ENCODE results near the gene AACS. TPM values are rescaled to one million over a fixed set of nuclear protein-coding genes. Genes with fewer than 3 reads are reported as not detected.
"Not testable (repeated sequence)": the region's sequence is repeated elsewhere in the genome, so short reads cannot be mapped to it uniquely, and the experiment has no call there.

AACS gene
- polyA plus RNA-seq, 12 donors, result 17.2 to 45.2 (median 32.3) TPM; not detected in 1

DNA sequence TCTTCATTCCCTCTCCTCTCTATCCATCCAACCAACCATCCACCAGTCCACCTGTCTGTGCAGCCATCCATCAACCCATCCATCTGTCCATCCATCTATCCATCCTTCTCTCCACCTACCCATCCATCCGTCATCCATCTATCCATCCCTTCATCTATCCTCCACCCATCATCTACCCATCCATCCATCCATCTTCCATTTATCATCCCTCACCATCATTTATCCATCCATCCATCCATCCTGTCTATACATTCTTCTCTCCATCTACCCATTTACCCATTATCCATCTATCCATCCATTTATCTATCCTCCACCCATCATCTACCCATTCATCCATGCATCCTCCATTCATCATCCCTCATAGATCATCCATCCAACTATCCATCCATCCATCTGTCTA is 24.4 kb downstream of the AACS start:
- no peak for DNase-seq

DNA sequence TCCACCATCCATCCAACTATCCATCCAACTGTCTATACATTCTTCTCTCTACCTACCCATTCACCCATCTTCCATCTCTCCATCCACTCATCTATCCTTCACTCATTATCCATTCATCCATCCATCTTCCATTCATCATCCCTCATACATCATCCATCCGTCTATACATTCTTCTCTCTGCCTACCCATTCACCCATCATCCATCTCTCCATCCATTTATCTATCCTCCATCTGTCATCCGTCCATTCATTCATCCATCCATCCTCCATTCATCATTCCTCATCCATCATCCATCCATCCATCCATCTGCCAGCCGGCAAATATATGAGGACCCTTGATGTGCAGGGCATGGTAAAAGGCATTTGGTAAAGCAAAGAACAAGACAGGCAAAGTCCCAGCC is 25.2 kb downstream of the AACS start:
- no peak for DNase-seq

DNA sequence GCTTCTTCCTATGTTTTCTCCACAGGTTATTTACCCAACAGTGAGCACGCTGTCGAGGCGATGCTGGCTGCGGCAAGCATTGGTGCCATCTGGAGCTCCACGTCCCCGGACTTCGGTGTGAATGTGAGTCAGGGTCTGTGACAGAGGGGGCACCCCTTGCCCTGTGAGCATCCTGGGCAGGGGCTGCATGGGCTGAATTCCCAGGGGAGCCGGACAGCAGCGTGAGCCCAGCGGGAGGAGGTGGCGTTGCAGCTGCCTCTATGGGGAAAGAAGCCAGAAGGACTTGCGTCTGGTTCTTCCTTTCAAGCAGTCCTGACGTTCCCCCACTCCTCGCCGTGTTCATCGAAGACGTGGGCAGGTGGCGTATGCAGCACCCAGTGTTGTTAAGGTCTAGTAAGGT is 26.2 kb downstream of the AACS start:
- DNase-seq, result no peak

DNA sequence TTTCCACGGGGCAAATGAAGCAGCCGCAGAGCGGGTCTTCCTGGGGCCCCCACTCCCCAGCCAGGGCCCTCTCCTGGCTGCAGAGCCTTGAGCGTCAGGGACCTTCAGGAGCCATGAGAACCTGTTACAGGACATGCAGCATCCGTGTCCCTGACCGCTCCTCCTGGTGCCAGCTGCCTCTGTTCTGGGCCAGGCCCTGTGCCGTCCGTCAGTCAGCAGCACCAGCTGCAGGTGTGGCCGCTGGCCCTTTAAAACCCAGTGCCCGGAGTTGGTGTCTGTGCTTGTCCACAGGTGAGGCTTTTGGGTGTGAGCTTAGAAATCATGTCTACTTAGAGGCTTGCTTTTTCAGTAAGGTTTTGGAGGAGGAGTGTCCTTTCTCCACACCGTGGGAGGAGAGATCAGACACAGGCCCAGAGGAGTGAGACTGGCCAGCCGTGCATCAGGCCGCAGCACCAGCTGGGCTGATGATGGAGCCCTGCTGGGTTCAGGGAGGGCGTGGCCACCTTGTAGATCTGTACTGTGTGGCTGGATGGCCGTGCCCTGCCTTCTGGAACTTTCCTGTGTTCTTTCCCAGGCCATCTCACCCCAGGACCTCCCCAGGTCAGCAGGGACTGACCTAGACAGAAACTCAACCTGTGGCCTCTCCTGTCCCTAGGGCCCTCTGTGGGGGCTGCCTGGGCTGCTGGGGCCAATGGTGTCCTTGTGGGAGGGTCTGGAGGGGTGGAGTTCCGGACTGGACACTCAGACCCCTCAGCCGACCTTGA is 27.1 kb downstream of the AACS start:
- no peak for DNase-seq

DNA sequence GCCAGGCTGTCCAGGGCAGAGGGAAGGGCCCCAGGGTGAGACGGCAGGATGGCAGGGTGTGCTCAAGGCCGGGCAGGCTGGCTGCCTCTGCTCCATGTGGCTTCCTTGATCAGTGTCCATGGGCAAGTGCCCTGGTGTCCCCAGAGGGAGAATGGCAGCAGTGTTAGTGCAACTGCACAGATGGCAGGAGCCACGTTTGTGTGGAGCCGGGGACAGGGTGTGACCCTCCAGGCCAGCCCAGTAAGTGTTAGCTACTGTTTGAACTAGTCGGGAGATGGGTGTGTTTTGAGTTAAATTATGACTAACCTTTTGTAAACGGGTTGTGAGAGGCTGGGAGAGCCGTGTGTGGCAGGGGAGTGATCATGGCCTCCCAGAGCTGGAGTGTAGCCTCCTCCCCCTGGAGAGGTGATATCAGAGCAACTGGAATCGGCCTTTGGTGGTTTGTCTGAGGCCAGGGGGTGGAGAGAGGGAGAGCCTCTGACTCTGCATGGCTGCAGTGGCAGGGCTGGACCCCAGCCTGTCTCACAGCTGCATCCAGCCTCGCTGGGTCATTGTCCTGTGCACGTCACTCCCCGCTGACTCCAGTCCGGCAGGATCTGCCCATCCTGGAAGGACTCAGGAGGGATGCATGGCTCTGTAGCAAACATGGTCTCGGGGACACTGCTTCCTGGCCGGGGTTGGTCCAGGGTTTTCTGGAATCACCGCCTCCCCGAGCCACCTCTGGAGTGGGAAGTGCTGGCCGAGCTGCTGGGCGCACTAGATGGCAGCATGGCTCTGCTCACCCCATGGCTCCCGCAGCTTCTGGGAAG is 27.8 kb downstream of the AACS start:
- no peak for DNase-seq

DNA sequence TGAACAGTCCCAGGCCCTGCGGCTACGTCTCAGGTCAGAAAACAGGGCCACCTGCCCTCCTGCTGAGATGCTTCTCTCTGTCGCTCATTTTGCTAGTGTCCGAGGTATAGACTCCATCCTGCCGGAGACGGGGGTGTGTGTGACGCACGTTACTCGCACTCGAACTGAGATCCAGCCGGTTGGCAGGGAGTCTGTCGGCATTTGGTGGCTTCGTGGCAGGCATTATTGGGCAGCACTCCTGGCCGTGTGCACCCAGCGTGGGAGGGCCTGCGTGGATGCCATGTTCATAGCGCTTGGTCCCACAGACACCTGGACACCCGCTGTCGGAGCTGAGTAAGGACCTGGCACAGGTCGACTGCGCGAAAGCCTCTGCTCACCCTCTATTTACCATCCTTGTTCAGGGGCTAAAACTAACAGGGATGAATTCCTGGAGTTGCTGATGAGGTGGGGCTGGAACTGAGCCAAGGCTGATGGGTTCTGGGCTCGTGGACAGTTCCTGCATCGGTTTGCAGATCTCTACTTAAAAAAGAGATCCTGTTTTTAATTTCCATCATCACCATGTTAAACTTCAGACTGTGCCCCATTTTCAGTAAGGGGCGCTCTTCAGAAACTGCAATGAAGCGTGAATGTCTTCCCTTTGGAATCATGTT is 28.6 kb downstream of the AACS start:
- DNase-seq, result no peak

DNA sequence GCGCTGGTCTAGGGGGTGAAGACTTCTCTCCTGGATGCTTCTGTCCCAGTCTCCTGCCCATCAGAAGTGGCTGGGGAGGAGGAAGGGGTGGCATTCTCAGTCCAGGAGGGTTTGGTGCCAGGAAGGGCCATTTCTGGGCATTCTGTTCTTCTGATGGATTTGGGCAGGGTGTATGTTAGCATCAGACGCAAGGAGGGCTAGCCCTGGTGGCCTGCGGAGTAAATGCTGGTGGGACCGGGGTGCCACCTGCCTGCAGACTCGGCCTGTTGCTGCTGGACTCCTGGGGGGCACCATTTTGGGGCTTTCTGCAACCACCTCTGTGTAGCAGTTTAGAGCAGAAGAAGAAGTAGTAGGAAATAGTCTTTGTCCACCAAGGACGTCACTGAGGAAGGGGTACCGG is 31.7 kb downstream of the AACS start:
- DNase-seq, result no peak

DNA sequence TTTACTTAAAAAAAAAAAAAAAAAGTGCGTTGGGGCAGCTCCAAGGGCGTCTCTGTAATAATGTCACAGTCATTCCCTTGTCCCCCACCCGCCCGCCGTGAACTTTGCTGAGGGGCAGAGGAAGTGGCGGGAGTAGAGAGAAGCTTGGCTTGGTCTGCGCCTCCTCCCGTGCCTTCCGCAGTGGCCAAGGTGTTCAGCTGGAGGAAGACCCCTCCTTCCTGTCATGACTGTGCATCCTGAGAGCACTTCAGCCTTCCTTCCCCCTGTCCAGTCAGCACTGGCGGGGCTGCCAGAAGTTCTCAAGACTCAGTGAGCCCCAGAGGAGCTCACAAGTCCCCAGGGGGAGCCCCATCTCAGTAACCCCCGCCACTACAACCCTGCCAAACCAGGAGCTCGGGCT is 32.2 kb downstream of the AACS start:
- DNase-seq, result no peak

DNA sequence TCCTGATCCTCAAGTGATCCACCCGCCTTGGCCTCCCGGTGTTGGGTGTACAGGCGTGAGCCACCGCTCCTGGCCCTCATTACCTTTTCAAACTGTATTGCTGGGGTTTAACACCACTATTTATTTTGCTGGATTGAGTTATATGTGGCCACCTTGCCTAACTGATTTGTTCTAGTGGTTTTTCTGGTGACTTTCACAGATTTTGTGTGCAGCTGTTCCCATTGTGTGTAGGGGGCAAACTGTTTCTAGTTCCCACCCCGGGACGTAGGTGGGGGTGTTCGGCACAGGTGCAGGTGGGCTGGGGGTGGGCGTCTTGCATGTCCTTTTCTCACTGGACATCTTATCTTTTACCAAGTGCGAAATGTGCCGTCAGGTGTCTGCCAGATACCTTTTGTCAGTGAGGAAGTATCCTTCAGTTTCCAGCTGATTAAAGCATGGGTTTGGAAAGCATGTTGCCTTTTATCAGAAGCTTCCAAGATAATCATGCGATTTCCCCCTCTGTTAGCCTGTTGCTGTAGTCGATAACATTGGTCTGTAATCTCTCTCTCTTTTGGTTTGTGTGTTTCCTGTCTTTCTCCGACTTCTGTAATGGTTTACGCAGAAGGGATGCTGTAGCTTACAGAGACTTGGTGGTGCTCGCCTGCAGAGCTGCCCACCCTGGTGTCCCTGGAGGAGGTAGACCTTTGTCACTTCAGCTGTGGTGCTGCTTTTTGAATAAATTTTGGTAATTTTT is 33.6 kb downstream of the AACS start:
- no peak for DNase-seq

DNA sequence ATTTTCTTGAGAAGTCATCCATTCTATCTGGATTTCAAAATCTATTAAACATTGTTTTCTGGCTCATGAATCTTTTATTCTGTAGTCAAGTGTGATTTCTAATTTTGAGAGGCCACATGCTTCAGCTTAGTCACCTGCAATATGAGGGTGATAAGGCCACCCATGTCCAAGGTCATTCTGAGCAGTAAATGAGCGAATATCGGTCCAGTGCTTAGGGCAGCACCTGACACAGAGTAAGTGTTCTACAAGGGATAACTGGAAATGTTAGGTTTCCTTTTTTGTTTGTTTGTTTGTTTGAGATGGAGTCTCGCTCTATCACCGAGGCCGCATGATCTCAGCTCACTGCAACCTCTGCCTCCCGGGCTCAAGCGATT is 34.2 kb downstream of the AACS start:
- DNase-seq, result no peak

DNA sequence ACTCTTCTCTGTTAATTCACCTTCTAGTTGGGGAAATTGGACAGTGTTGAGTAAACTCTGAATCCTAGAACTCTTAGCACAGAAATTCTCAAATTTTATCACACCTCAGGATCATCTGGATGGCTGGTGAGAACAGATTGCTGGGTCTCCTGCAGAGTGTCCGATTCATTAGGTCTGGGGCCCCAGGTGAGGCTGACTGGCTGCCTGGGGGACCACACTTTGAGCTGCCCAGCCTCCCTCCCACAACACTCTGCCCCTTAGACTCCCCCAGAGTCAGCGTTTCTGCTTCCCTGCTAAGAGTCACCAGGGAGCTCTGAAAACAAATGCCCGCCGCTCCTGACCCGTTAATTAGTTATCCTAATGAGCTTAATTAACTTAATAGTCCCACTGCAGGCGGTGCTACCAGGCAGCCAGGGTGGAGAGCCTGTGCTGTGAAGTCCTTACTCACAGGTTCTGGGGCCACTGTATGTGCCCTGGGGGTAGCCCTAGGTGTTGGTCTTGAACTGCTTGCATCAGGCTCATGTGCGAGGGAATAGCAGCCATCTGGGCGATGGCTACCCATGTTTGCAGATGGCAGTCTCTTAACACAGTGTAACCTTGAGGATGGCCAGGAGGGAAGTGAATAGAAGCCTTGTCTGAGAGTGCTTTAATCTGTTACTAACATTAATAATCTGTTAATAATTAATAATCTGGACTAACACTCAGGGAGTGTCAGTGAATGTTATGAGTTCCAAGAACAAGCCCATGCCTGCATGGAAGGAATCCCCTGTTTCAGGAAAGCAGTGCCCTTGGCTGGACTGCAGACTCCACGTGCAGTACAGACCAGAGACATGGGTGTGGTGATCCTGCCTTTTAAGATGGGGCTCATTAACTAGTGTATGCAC is 35.6 kb downstream of the AACS start:
- no peak for DNase-seq

DNA sequence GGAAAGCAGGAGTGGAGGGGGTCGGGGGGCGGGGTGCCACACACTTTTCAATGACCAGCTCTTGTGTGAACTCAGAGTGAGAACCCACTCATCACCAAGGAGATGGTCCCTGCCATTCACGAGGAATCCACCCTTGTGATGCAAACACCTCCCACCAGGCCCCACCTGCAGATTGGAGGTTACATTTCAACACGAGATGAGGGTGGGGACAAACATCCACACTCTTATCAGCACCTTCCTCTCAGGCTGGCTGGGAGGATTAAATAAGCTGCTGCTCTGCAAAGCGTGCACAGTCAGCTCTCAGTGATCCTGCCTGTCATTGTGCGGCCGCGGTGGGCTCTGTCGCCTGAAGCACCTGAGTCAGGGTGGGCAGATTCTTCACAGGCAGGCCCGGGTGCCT is 39.7 kb downstream of the AACS start:
- DNase-seq, result no peak

DNA sequence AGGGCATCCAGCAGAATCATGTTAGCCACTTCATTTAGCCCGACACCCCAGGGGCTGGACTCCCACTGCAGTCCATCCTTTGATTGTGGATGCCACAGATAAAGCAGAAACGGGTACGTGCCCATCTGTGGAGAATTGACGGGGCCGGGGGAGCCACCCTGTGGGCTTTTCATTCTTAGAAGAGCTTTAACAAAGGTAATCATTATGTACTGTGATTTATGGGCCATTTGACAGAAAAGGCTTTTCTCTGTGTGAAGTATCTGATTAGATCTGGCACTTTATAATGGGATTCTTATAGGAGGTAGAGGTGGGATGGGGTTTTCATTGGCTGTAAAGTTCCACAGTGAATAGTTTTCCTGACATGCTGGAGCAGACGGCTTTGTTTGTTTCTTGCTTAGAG is 40.4 kb downstream of the AACS start:
- DNase-seq, result no peak

DNA sequence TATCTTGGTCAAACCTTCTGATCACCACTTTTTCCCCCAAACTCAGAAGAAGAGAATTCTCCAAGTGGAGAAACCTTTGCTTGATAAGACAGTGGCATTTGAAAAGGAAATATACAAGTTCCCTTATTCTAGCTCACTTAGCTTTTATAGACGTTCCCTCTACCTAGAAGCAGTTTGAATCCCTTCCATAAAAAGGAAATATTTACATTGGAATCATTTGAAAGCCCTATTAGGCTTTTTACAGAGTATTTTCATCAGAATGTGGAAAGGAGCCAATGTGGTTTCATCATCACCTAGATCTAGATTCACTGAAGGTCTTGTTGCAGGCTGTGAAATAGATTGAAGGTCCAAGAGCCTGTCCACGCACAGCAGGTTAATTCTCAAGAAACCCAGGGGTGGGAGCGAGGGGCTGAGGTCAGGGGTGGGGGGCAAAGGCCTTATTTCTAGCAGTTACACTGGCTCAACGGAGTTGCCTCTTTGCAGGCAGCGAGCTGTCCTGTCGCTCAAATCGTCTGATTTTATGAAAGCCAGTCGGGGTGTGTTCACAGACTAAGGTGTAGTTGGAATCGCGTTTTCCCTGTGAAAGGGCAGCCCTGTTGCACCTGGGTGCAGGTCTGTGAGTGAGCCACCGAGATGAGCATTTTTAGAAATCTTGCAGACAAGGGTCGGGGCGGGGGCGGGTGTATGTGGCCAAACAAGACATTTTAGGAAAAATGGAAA is 45.6 kb downstream of the AACS start:
- DNase-seq, result no peak

DNA sequence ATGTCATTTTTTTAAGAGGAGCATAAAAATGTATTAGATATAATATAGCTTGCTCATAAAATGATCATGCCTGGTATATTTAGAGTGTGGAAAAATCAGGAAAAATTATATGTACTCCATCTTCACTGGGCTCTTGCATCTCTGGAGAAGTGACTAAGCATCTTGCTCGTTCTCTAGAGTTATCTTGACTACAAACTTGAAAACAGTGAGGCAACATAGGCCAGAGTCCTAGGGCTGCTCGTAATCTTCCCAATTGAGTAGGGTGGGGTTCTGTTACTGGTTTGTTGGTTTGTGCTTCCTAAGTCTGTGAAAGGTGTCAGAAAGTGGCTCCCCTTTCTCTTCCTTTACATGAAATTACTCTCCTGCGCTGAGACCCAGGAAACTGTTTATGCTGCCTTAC is 46.2 kb downstream of the AACS start:
- no peak for DNase-seq

DNA sequence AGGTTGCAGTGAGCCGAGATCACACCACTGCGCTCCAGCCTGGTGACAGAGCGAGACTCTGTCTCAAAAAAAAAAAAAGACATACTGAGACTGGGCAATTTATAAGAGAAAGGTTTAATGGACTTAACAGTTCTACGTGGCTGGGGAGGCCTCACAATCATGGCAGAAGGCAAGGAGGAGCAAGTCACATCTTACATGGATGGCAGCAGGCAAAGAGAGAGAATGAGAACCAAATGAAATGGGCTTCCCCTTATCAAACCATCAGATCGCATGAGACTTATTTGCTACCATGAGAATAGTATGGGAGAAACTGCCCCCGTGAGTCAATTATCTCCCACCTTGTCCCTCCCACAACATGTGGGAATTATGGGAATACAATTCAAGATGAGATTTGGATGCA is 47.4 kb downstream of the AACS start:
- DNase-seq, result not testable (repeated sequence)

DNA sequence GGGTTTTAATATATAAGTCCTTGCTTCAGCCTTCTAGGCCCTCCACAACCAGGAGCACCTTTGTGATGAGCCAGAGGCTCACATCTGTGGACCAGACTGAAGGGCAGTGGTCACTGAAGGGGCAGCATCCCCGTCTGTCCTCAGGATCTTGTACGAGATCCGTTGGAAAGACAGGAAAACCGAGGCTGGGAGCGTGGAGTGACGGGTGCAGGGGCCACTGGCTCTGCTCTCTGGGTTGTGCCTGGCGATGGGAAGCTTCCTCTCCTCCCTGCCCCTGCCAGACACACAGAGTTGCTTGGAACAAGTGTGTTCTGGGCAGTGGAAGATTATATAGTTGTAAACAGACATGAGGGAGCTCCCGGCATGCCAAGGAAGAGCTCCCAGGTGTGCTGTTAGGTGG is 48.0 kb downstream of the AACS start:
- no peak for DNase-seq

DNA sequence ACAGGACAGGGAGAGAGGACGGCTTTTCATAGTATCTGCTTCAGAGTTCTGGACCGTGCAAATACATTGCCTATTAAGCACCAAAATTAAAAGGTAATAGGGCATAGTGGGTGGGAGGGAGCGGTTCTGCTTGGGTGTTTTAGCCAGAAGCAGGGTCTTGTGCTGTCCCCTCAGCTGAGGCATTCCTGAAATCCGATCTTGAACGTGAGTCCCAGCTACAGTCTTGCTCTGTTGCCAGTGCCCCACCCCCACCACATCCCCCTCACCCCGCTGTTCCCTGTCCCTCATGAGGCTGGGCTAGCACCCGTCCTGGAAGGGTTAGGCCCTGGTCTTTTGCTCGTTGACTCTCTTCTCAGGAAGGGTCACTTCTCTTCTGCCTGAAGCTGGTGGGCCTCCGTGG is 48.6 kb downstream of the AACS start:
- no peak for DNase-seq

DNA sequence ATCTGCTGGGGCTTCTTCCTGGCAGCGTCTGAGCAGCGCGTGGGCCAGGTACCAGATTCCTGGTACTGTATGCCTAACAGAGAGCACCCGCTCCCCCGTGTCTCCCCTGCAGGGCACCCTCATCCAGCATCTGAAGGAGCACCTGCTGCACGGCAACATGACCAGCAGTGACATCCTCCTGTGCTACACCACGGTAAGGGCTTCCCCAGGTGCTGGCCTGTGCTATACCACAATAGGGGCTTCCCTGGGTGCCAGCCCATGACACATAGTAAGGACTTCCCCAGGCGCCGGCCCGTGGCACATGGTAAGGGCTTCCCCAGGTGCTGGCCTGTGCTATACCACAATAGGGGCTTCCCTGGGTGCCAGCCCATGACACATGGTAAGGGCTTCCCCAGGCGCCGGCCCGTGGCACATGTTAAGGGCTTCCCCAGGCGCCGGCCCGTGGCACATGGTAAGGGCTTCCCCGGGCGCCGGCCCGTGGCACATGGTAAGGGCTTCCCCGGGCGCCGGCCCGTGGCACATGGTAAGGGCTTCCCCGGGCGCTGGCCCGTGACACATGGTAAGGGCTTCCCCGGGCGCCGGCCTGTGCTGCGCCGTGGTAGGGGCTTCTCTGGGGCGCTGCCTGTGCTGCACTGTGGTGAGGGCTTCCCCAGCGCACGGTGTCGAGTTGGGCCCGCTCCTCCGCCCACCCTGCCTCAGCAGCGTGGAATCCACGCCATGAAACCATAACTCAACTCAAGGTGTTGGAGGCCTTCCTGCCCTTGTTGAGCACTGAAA is 49.3 kb downstream of the AACS start:
- no peak for DNase-seq

DNA sequence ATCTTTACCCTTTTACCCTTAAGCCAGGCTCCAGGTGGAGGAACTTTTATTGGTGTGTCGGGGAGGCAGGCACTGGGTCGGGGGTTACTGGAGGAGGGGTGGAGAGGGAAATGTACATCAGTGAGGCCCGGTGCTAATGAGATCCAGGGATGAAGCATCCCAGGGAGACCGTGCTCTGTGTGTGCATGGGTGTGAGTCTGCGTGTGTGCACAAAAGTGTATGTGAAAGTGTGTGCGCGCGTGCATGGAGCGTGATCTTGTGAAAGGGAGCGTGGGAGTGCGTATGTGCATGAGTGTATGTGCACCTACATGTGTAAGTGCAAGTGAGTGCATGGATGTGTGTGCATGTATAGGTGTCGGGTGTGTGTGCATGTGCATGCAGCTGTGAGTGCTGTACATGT is 55.3 kb downstream of the AACS start:
- DNase-seq, result no peak
